Thymus (tissue), 11 donors: ENCODE results near the gene SYT12. TPM values are rescaled to one million over a fixed set of nuclear protein-coding genes. Genes with fewer than 3 reads are reported as not detected.

ENCODE experiments used
- DNase-seq, 9 donors: peaks; one replicate each; pipeline ENCODE4 v3.0.0-alpha.2; 2013; ENCODE audit warnings: low spot score in 9 of 9, low read depth in 6 of 9, missing footprints in 1 of 9
- H3K27ac ChIP-seq, 2 donors: one replicate each; pipeline ENCODE4 v1.5.1; 2013; ENCODE audit warnings: control low read depth in 1 of 2, low read depth in 1 of 2, low read length in 1 of 2, mild to moderate bottlenecking in 1 of 2, moderate library complexity in 1 of 2
- H3K27me3 ChIP-seq, 2 donors: one replicate each; pipeline ENCODE4 v1.5.1; 2013; ENCODE audit warnings: low read length in 1 of 2; ENCODE audit not compliant: control insufficient read depth in 2 of 2, insufficient read depth in 1 of 2
- H3K36me3 ChIP-seq, 2 donors: one replicate each; pipeline ENCODE4 v1.5.1; 2013; ENCODE audit warnings: low read length in 1 of 2, mild to moderate bottlenecking in 1 of 2, moderate library complexity in 1 of 2; ENCODE audit not compliant: control insufficient read depth in 2 of 2, insufficient read depth in 2 of 2
- H3K4me1 ChIP-seq, 2 donors: one replicate each; pipeline ENCODE4 v1.5.1; 2013; ENCODE audit warnings: low read length in 2 of 2; ENCODE audit not compliant: control insufficient read depth in 2 of 2, insufficient read depth in 2 of 2
- H3K4me3 ChIP-seq, 2 donors: one replicate each; pipeline ENCODE4 v1.5.1; 2013; ENCODE audit warnings: low read length in 2 of 2, control low read depth in 1 of 2, mild to moderate bottlenecking in 1 of 2
- H3K9me3 ChIP-seq, 2 donors: one replicate each; pipeline ENCODE4 v1.5.1; 2013; ENCODE audit warnings: low read length in 1 of 2, mild to moderate bottlenecking in 1 of 2; ENCODE audit not compliant: control insufficient read depth in 2 of 2, insufficient read depth in 1 of 2
- WGBS: extraction: QIAGEN DNeasy Blood & Tissue Kit; methylation state at CpG from one replicate; pipeline ENCODE4 v1.1.7; 2013; 5-methylcytosine and 5-hydroxymethylcytosine counted together
- polyA plus RNA-seq: library from polyadenylated mRNA; stranded (reverse); fragments of 200-250 nt; gene quantifications from one replicate; pipeline ENCODE4 v1.2.3, GENCODE V29; 2013
- total RNA-seq: library from RNA; stranded (reverse); fragments of 120-200 nt; gene quantifications from one replicate; pipeline ENCODE4 v1.2.4, GENCODE V29; 2013
- donor health status: healthy.

Gene SYT12
- total and polyA plus RNA-seq, 2 donors = 0.09 to 0.68 TPM

DNA sequence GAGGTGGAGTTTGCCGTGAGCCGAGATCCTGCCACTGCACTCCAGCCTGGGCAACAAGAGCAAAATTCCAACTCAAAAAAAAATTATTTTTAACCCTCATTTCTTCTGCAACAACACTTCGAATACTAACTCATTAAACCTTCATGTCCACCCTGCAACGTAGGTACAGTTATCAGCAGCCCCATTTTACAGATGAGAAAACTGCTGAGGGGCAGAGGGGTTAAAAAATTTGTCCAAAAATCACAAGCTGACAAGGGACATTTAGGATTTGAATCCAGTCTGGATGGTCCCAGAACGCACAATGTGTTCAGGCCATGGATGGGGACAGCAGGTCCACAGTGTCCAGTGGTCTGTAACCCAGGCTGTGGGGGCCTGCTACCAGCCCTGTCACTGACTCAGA is 62.7 kb downstream of the SYT12 start:
- no peak for DNase-seq
- WGBS = 96% methylated on average over 5 of the region's 5 CpGs
- peaks cover 3 to 12% of the 10 kb centered on the region in 2 donors for H3K4me1 ChIP-seq

DNA sequence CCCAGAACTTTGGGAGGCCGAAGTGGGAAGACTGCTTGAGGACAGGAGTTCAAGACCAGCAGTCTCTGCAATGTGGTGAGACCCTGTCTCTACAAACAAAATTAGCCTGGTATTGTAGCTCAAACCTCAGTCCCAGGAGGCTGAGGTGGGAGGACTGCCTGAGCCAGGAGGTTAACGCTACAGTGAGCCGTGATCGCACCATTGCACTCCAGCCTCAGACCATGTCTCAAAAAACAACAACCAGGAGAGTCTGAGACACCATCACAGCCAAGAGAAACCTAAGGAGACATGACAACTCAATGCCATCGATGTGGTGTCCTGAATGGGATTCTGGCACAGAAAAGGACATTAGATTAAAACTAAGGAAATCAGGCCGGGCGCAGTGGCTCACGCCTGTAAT is 67.8 kb downstream of the SYT12 start:
- no peaks in the 10 kb centered on the region for H3K4me1 ChIP-seq
- H3K27ac ChIP-seq = no peak overlapping the region
- 95% methylated on average over 8 of the region's 8 CpGs for WGBS
- no peaks in the 10 kb centered on the region for H3K9me3 ChIP-seq
- no peak for DNase-seq
- no peaks in the 10 kb centered on the region for H3K36me3 ChIP-seq
- no peak overlapping the region for H3K4me3 ChIP-seq
- H3K27me3 ChIP-seq = no peaks in the 10 kb centered on the region

More for the DNA sequence above, 62.7 kb downstream of the SYT12 start:
- Histone ChIP-seq H3K27ac (no peak overlapping the region), H3K27me3 (peaks cover 2 to 13% of the 10 kb centered on the region in 2 donors), H3K36me3 (no peaks in the 10 kb centered on the region), H3K4me3 (no peak overlapping the region), H3K9me3 (peaks cover 0 to 4% of the 10 kb centered on the region in 2 donors)

DNA sequence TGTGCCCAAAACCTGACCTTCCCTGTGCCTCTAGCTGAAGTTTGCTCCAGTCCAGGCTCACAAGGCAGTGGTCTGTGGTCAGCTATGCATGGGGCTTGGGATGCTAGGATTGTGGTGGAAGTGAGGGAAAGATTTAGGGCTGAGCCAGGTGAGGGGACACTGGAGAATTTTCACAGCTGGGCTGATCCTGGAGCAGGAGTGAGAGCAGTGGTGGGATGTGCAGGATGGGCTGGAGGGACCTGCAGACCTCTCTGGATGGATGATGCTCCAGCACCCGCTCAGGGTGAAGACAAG is 72.2 kb downstream of the SYT12 start:
- no peak overlapping the region for H3K4me3 ChIP-seq
- DNase-seq = no peak
- 100% methylated on average over 1 of the region's 1 CpG for WGBS
- peaks cover 2 to 9% of the 10 kb centered on the region in 2 donors for H3K4me1 ChIP-seq
- H3K36me3 ChIP-seq = no peaks in the 10 kb centered on the region
- no peaks in the 10 kb centered on the region for H3K9me3 ChIP-seq
- H3K27me3 ChIP-seq = no peaks in the 10 kb centered on the region
- no peak overlapping the region for H3K27ac ChIP-seq

DNA sequence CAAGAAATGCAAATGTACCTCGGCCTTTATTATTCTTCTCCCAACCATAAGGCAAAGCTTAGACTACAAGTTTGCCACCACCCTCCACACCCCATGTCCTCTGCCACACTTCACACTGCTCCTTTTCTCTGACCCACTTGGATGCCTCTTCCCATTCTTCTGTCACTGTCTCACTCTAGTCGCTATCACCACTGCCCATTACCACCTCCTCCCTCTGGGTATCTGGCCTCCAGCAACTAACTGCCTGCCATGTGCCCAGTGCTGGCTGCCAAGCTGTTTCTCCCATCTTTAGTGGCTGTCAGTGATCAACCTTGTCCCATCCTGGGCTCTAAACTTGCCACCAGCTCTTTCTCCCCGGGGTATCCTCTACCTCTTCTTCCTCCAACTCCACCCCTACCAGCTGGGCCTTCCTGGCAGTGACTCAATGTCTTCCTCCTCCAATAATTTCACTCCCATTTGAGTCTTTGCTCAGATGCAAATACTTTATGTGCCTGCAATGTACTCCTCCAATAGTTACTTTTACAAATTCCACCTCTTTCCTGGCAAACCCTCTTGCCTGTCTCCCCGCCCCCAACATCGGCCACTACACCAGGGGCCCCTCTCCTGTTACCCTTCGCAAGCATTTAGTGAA is 76.0 kb downstream of the SYT12 start:
- peaks cover 7 to 25% of the 10 kb centered on the region in 2 donors for H3K4me1 ChIP-seq
- no peaks in the 10 kb centered on the region for H3K36me3 ChIP-seq
- DNase-seq = no peak
- no peaks in the 10 kb centered on the region for H3K27me3 ChIP-seq
- no peak overlapping the region for H3K4me3 ChIP-seq
- no peak overlapping the region for H3K27ac ChIP-seq
- 89% methylated on average over 6 of the region's 6 CpGs for WGBS
- H3K9me3 ChIP-seq = no peaks in the 10 kb centered on the region

DNA sequence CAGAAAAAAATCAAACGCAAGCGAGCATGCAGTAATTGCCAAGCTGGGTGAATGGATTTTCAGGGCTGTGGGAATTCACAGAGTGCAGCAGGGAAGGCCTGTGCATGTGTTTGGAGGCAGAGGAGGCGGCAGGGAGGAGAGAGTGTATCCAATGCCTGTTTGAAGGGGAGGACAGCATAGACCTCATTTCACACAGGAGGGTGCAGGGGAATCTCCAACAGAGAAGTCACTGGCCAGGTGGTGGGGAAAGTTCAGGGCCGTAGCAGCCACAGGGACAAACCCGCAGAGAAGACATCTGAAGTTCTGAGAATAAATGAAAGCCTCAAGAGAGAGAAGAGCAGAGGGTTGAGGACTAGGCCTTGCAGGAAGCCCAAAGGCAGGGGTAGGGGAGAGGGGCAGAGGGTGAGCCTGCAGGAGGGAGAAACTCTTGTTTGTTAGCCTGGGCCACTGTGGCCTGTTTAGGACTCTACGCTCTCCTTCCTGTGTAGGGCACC is 76.9 kb downstream of the SYT12 start:
- DNase-seq = peak in 1 of 9 donors; percentile 52
- Histone ChIP-seq H3K27me3 (no peaks in the 10 kb centered on the region), H3K27ac (peak overlapping the region; percentile 44 to 77), H3K36me3 (no peaks in the 10 kb centered on the region), H3K4me1 (peaks cover 9 to 35% of the 10 kb centered on the region in 2 donors), H3K9me3 (no peaks in the 10 kb centered on the region), H3K4me3 (no peak overlapping the region)
- WGBS = 90% methylated on average over 6 of the region's 6 CpGs

Other genes starting within 250 kb of the SYT12 start
- gene RCE1, start 179.7 kb upstream of the SYT12 start, total RNA-seq = 11.4 TPM
- 23.3 TPM for gene RCE1, start 179.7 kb upstream of the SYT12 start, polyA plus RNA-seq
- 10.7 TPM for gene LRFN4, start 166.1 kb upstream of the SYT12 start, total RNA-seq
- gene LRFN4, start 166.1 kb upstream of the SYT12 start, polyA plus RNA-seq = 20.1 TPM
- gene PC, start 64.8 kb upstream of the SYT12 start, total RNA-seq = 3.4 TPM
- gene PC, start 64.8 kb upstream of the SYT12 start, polyA plus RNA-seq = 9.9 TPM
- not detected for gene C11orf86, start 47.8 kb upstream of the SYT12 start, total RNA-seq
- 0.14 TPM for gene C11orf86, start 47.8 kb upstream of the SYT12 start, polyA plus RNA-seq
- gene RHOD, start 33.7 kb downstream of the SYT12 start, total RNA-seq = 2.8 TPM
- gene RHOD, start 33.7 kb downstream of the SYT12 start, polyA plus RNA-seq = 11.3 TPM
- 27.4 TPM for gene KDM2A, start 96.1 kb downstream of the SYT12 start, total RNA-seq
- gene KDM2A, start 96.1 kb downstream of the SYT12 start, polyA plus RNA-seq = 42.0 TPM
- 89.5 TPM for gene GRK2, start 243.3 kb downstream of the SYT12 start, total RNA-seq
- gene GRK2, start 243.3 kb downstream of the SYT12 start, polyA plus RNA-seq = 158 TPM